ENCODE data around the gene CACNA2D4.

Gene CACNA2D4

GRCh38 chr12:1839956-1840951, 78.2 kb downstream of the CACNA2D4 start:
- no peak for DNase-seq (ENCODE audit: insufficient read length, low spot score)
- no peak for TF ChIP-seq CTCF (IDR thresholded peaks at IDR 0.05; ENCODE audit: insufficient read depth, missing control alignments)
- no peak for FAIRE-seq

- no peak for TF ChIP-seq CTCF (IDR thresholded peaks at IDR 0.05; ENCODE audit: insufficient read depth, missing control alignments)
- no peak for FAIRE-seq
- no peak for DNase-seq (ENCODE audit: insufficient read length, low spot score)
These were observed 79.0 kb downstream of the CACNA2D4 start for GRCh38 chr12:1839464-1839863.

GRCh38 chr12:1838994-1839365, 79.5 kb downstream of the CACNA2D4 start:
- no peak for TF ChIP-seq CTCF (IDR thresholded peaks at IDR 0.05; ENCODE audit: insufficient read depth, missing control alignments)
- no peak for FAIRE-seq
- DNase-seq (ENCODE audit: insufficient read length, low spot score), result no peak

- DNase-seq (ENCODE audit: insufficient read length, low spot score), result no peak
- no peak for TF ChIP-seq CTCF (IDR thresholded peaks at IDR 0.05; ENCODE audit: insufficient read depth, missing control alignments)
- no peak for FAIRE-seq
These were observed 80.1 kb downstream of the CACNA2D4 start for GRCh38 chr12:1838205-1838993.

DNA sequence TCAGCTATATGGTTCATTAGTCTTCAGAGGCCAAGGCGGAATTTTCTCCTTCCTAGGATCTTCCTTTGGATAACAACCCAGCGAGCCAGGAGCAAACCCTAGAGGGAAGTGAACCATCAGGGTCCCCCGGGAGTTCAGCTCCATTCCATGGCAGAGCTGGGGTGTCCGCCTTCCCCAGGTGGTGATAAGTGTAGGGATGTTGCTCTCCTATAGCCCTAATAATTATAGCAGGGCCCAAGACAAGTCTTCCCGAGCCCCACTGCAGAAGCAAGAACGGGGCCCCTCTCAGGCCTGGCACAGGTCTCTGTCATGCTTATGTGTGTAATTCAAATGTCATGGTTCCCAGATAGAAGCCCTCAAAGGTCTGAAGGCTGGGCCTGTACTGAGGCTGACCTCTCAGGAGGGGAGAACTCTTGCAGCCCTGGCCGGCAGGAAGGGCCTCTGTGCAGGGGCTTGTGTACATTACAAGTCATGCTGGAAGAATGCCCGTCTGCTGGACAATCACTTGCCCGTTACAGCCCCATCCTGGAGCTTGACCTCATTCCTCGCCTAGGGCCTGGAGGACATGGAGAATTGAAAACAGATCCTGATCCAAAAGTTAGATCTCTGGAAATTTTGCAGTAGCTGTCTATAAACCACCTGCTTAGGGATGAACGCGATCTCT, 80.8 kb downstream of the CACNA2D4 start:
- FAIRE-seq (no peak), DNase-seq (ENCODE audit: insufficient read length, low spot score) (no peak)
- TF ChIP-seq CTCF (IDR thresholded peaks at IDR 0.05; ENCODE audit: insufficient read depth, missing control alignments), result no peak

GRCh38 chr12:1836854-1837421, 81.5 kb downstream of the CACNA2D4 start:
- no peak for TF ChIP-seq CTCF (IDR thresholded peaks at IDR 0.05; ENCODE audit: insufficient read depth, missing control alignments)
- FAIRE-seq (no peak), DNase-seq (ENCODE audit: insufficient read length, low spot score) (no peak)
